Midbrain (tissue), 1 donor: ENCODE results near the gene OSBPL6.

Experiments used
- DNase-seq: peaks from one replicate; lab custom pipeline; 2025; lab: John Stamatoyannopoulos, UW

OSBPL6 gene

GRCh38 chr2:178448968-178449661 is 254.8 kb downstream of the OSBPL6 start:
- DNase-seq, result no peak

- peak; percentile 59 for DNase-seq
Measured at GRCh38 chr2:178449700-178450523, 255.6 kb downstream of the OSBPL6 start.

- no peak for DNase-seq
Measured at GRCh38 chr2:178450524-178450773, 256.1 kb downstream of the OSBPL6 start.

- peak; percentile 99 for DNase-seq
Measured at GRCh38 chr2:178450774-178451525, 256.6 kb downstream of the OSBPL6 start, which contains the start of the genes PJVK and PRKRA. TSS of gene PJVK (plus strand) at chr2:178451378. CDS start at chr2:178453410, 2,032 bp downstream. TSS of gene PRKRA (minus strand) at chr2:178451175. CDS start at chr2:178451030, 145 bp downstream.

- DNase-seq, result no peak
Measured at GRCh38 chr2:178452334-178452733, 258.0 kb downstream of the OSBPL6 start.
